ENCODE data around the gene MRTFA.

MRTFA gene

GRCh38 chr22:40377931-40378330 is 258.6 kb downstream of the MRTFA start:
- no peak overlapping the region for H3K4me3 ChIP-seq (ENCODE audit: low read length)
- TF ChIP-seq CTCF (conservative IDR thresholded peaks at IDR 0.05; ENCODE audit: low read length) = no peak
- no peak for DNase-seq (ENCODE audit: low read depth)

GRCh38 chr22:40376149-40376548 is 260.4 kb downstream of the MRTFA start:
- H3K4me3 ChIP-seq (ENCODE audit: low read length) = no peak overlapping the region
- TF ChIP-seq CTCF (conservative IDR thresholded peaks at IDR 0.05; ENCODE audit: low read length) = no peak
- no peak for DNase-seq (ENCODE audit: low read depth)

- no peak for DNase-seq (ENCODE audit: low read depth)
- TF ChIP-seq CTCF (conservative IDR thresholded peaks at IDR 0.05; ENCODE audit: low read length) = no peak
- H3K4me3 ChIP-seq (ENCODE audit: low read length) = no peak overlapping the region
Measured at GRCh38 chr22:40374567-40374966, 262.0 kb downstream of the MRTFA start.

- no peak for TF ChIP-seq CTCF (conservative IDR thresholded peaks at IDR 0.05; ENCODE audit: low read length)
- DNase-seq (ENCODE audit: low read depth) = no peak
- no peak overlapping the region for H3K4me3 ChIP-seq (ENCODE audit: low read length)
Measured at GRCh38 chr22:40368836-40369235, 267.7 kb downstream of the MRTFA start.

GRCh38 chr22:40368016-40368415 is 268.5 kb downstream of the MRTFA start:
- TF ChIP-seq CTCF (conservative IDR thresholded peaks at IDR 0.05; ENCODE audit: low read length) = no peak
- H3K4me3 ChIP-seq (ENCODE audit: low read length) = no peak overlapping the region
- no peak for DNase-seq (ENCODE audit: low read depth)

GRCh38 chr22:40367342-40367741 is 269.2 kb downstream of the MRTFA start:
- no peak for TF ChIP-seq CTCF (conservative IDR thresholded peaks at IDR 0.05; ENCODE audit: low read length)
- DNase-seq (ENCODE audit: low read depth) = no peak
- H3K4me3 ChIP-seq (ENCODE audit: low read length) = no peak overlapping the region

- DNase-seq (ENCODE audit: low read depth) = no peak
- H3K4me3 ChIP-seq (ENCODE audit: low read length) = no peak overlapping the region
- TF ChIP-seq CTCF (conservative IDR thresholded peaks at IDR 0.05; ENCODE audit: low read length) = no peak
Measured at GRCh38 chr22:40366068-40366467, 270.5 kb downstream of the MRTFA start.
